GM23248 (cell line): ENCODE measurements around the gene ATP6V0E1.

Experiments used
- EZH2 ChIP-seq: fragments of 200-600 bp; sonication (generic); IDR thresholded peaks from 2 replicates; pipeline ENCODE4 v1.6.1; 2018; ENCODE audit warnings: antibody characterized with exemption, mild to moderate bottlenecking; ENCODE audit not compliant: insufficient read depth, poor library complexity, severe bottlenecking
- EZH2phosphoT487 ChIP-seq: fragments of 200-600 bp; sonication (generic); IDR thresholded peaks from 2 replicates; pipeline ENCODE4 v1.6.1; 2018; ENCODE audit warnings: antibody characterized with exemption, moderate library complexity, mild to moderate bottlenecking, low read depth; ENCODE audit not compliant: insufficient read depth

GRCh38 chr5:173045474-173045873 is 61.9 kb downstream of the ATP6V0E1 start:
- no peak for TF ChIP-seq EZH2
- TF ChIP-seq EZH2phosphoT487 = no peak
